Endothelial cell of umbilical vein (primary cell): Measurements from ENCODE around the gene DIO3. TPM values are rescaled to one million over a fixed set of nuclear protein-coding genes. Genes with fewer than 3 reads are reported as not detected.

Experiments
- BruUV-seq: library from RNA; stranded (reverse); fragments of 400-500 nt; replicated peaks from 2 replicates; lab custom pipeline; 2021; lab: Mats Ljungman, UMichigan
- CTCF ChIA-PET: fragments of 300-600, 350-600 bp; sonication (Branson Sonifier 250); formaldehyde crosslinking; loops from one replicate; lab custom pipeline; 2021; ENCODE audit warnings: antibody characterized with exemption, inconsistent platforms; lab: Charles Lee
- POLR2A ChIA-PET: fragments of 300-600, 350-600 bp; sonication (Branson Sonifier 250); formaldehyde crosslinking; loops from one replicate; lab custom pipeline; 2021; ENCODE audit warnings: antibody characterized with exemption, inconsistent platforms; lab: Charles Lee
- DNase-seq: peaks from one replicate; pipeline ENCODE4 v3.0.0-alpha.2; 2011; ENCODE audit warnings: low read depth, low spot score
- FAIRE-seq: peaks from 2 replicates; lab custom pipeline; 2011; peaks lifted over from hg19 to GRCh38; lab: Jason Lieb, UNC
- H2AFZ ChIP-seq: 2 replicates; pipeline ENCODE4 v1.6.0; 2012; ENCODE audit warnings: low read depth, low read length, control low read depth, inconsistent platforms
- H3K27ac ChIP-seq: 2 replicates; pipeline ENCODE4 v1.5.1; 2011; ENCODE audit warnings: low read depth, mild to moderate bottlenecking, control low read depth, low read length, moderate library complexity; ENCODE audit not compliant: insufficient read depth
- H3K27me3 ChIP-seq, 2 experiments: 2 replicates each; pipeline versions ENCODE4 v1.6.0 to v1.6.1; 2011; ENCODE audit warnings: low read length in 2 of 2, mixed read lengths in 1 of 2; ENCODE audit not compliant: control insufficient read depth in 2 of 2, insufficient read depth in 2 of 2
- H3K36me3 ChIP-seq, 2 experiments: 2 replicates in 1 of 2; 3 replicates in 1 of 2; pipeline ENCODE4 v1.5.1; 2011; ENCODE audit warnings: low read length in 2 of 2, mild to moderate bottlenecking in 1 of 2, moderate library complexity in 1 of 2; ENCODE audit not compliant: control insufficient read depth in 2 of 2, insufficient read depth in 2 of 2; ENCODE audit errors: extremely low read depth in 1 of 2
- H3K4me1 ChIP-seq: 3 replicates; pipeline ENCODE4 v1.5.1; 2011; ENCODE audit warnings: mild to moderate bottlenecking, low read length; ENCODE audit not compliant: control insufficient read depth, insufficient read depth; ENCODE audit errors: extremely low read depth
- H3K4me2 ChIP-seq: 2 replicates; pipeline ENCODE4 v1.6.1; 2011; ENCODE audit warnings: low read length, control low read depth, mixed read lengths; ENCODE audit not compliant: insufficient read depth
- H3K4me3 ChIP-seq, 3 experiments: fragments of 200-600 bp in 1 of 3; sonication (generic), shearing (Covaris generic) in 1 of 3; replicated peaks in 1 of 3; 2 replicates each; pipeline ENCODE4 v1.5.1; 2011 to 2016; ENCODE audit warnings: control low read depth in 3 of 3, low read length in 3 of 3, mild to moderate bottlenecking in 2 of 3, inconsistent platforms in 1 of 3, low read depth in 1 of 3, moderate library complexity in 1 of 3; ENCODE audit not compliant: insufficient read depth in 1 of 3
- H3K79me2 ChIP-seq: 2 replicates; pipeline ENCODE4 v1.6.0; 2012; ENCODE audit warnings: low read length, inconsistent platforms; ENCODE audit not compliant: control insufficient read depth, insufficient read depth
- H3K9ac ChIP-seq: replicated peaks from 2 replicates; pipeline ENCODE3; 2011; ENCODE audit warnings: low read length, control low read depth; ENCODE audit not compliant: insufficient read depth; ENCODE audit errors: extremely low read depth
- H3K9me1 ChIP-seq: replicated peaks from 3 replicates; pipeline ENCODE4 v1.6.0; 2011; ENCODE audit warnings: mild to moderate bottlenecking, low read length; ENCODE audit not compliant: control insufficient read depth, insufficient read depth; ENCODE audit errors: extremely low read depth
- H3K9me3 ChIP-seq: replicated peaks from 2 replicates; pipeline ENCODE4 v1.5.1; 2012; ENCODE audit warnings: low read length, inconsistent platforms; ENCODE audit not compliant: control insufficient read depth, insufficient read depth
- H4K20me1 ChIP-seq: replicated peaks from 2 replicates; pipeline ENCODE3; 2011; ENCODE audit warnings: mild to moderate bottlenecking, low read length; ENCODE audit not compliant: control insufficient read depth, insufficient read depth; ENCODE audit errors: extremely low read depth
- EZH2 ChIP-seq: IDR thresholded peaks from 2 replicates; pipeline ENCODE4 v1.6.1; 2012; ENCODE audit warnings: borderline replicate concordance, low read depth, mild to moderate bottlenecking, moderate library complexity, low read length, inconsistent platforms; ENCODE audit not compliant: severe bottlenecking
- FOS ChIP-seq: IDR thresholded peaks from 2 replicates; pipeline ENCODE4 v1.6.1; 2011; ENCODE audit warnings: mild to moderate bottlenecking, low read length, moderate library complexity, borderline replicate concordance; ENCODE audit not compliant: insufficient read depth
- GATA2 ChIP-seq: IDR thresholded peaks from 2 replicates; pipeline ENCODE4 v1.7.0; 2011; ENCODE audit warnings: low read depth, mild to moderate bottlenecking, moderate library complexity, mixed read lengths, low read length; ENCODE audit not compliant: insufficient read length, insufficient read depth
- JUN ChIP-seq: IDR thresholded peaks from 2 replicates; pipeline ENCODE4 v1.6.1; 2011; ENCODE audit warnings: borderline replicate concordance, low read depth; ENCODE audit not compliant: insufficient read length, insufficient read depth
- MYC ChIP-seq: IDR thresholded peaks from one replicate; pipeline ENCODE4 v1.6.1; 2011; ENCODE audit warnings: mild to moderate bottlenecking, low read depth, low read length
- POLR2A ChIP-seq: IDR thresholded peaks from 2 replicates; pipeline ENCODE4 v1.6.1; 2012; ENCODE audit warnings: low read depth, mild to moderate bottlenecking, control low read depth, low read length
- POLR2AphosphoS5 ChIP-seq: IDR thresholded peaks from 2 replicates; pipeline ENCODE4 v1.6.1; 2012; ENCODE audit warnings: low read depth, mild to moderate bottlenecking, control low read depth, low read length, moderate library complexity; ENCODE audit not compliant: insufficient read depth
- dilution Hi-C: fragments of 300-500 bp; cut with MboI; formaldehyde crosslinking; loops from one replicate; pipeline ENCODE4 v1.15.0; 2019; ENCODE audit warnings: low sequenced_read_pairs; ENCODE audit not compliant: extremely low pct_ligation_motif_present
- intact Hi-C: fragments of 100-400 bp; cut with micrococcal nuclease; formaldehyde crosslinking; loops from one replicate; pipeline ENCODE4 v1.10.0; 2022
- polyA plus RNA-seq, 4 experiments: library from polyadenylated mRNA; depleted of rRNA in 3 of 4; stranded (reverse) in 3 of 4; unstranded in 1 of 4; fragments of >200 nt; gene quantifications; 2 replicates each; pipeline versions ENCODE4 v1.2.1 to v1.2.3, GENCODE V29; 2011 to 2012; ENCODE audit warnings: missing spikeins in 1 of 4
- total RNA-seq: library from RNA; stranded (reverse); gene quantifications from 2 replicates; pipeline ENCODE4 v1.2.3, GENCODE V29; 2021
- TF ChIP-seq, protein P1 (sequence below), 2 donors: IDR thresholded peaks; 1 replicate in 1 of 2; 2 replicates in 1 of 2; pipeline ENCODE4 v1.5.1; 2011; ENCODE audit warnings: low read length in 2 of 2, mild to moderate bottlenecking in 2 of 2, moderate library complexity in 2 of 2, control low read depth in 1 of 2, inconsistent platforms in 1 of 2, low read depth in 1 of 2; ENCODE audit not compliant: insufficient read depth in 1 of 2; ENCODE audit errors: extremely low read depth in 1 of 2
- TF ChIP-seq, protein P2 (sequence below): IDR thresholded peaks from 2 replicates; pipeline ENCODE4 v1.6.1; 2011; ENCODE audit not compliant: insufficient read depth, insufficient read length

DIO3 gene
- total and polyA plus RNA-seq, 2 donors (not counting 3 experiments of a cell fraction or from before 2014, with no cell fraction given), result not detected

DNA sequence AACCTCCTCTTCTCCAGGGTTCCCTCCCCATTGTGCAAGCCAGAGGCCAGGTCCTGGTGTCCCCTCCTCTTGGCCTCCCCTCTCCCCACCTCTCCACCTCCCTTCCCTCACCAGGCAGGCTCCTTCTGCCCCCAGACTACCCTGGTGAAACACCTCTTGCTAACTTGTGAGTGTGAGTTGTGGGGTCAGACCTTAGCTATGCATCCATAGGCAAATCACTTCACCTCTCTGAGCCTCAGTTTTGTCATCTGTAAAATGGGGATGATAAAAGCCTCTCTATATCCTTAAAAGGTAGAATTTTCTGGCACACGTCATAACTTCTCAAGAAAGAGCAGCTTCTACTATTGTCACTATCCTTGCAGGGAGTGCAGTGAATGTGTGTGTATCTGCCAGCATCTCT lies 7.9 kb upstream of the DIO3 start:
- Histone ChIP-seq H3K79me2 (no peaks in the 10 kb centered on the region), H4K20me1 (no peaks in the 10 kb centered on the region), H3K9me3 (no peaks in the 10 kb centered on the region), H3K9me1 (no peaks in the 10 kb centered on the region), H3K4me3 (no peak overlapping the region), H3K27me3 (peaks cover 2 to 4% of the 10 kb centered on the region in 2 experiments), H3K27ac (no peak overlapping the region), H3K9ac (no peak overlapping the region), H3K4me2 (no peak overlapping the region), H2AFZ (no peak overlapping the region), H3K4me1 (no peaks in the 10 kb centered on the region), H3K36me3 (no peaks in the 10 kb centered on the region)
- CTCF ChIA-PET, result no interaction called here
- DNase-seq, result no peak
- POLR2A ChIA-PET, result no interaction called here
- intact Hi-C loops (no loop called here), dilution Hi-C loops (no loop called here)
- no TSS peak for BruUV-seq
- TF ChIP-seq FOS (no peak), POLR2AphosphoS5 (no peak), POLR2A (no peak), GATA2 (no peak), MYC (no peak), JUN (no peak), EZH2 (no peak)
- TF ChIP-seq, protein P1, sequence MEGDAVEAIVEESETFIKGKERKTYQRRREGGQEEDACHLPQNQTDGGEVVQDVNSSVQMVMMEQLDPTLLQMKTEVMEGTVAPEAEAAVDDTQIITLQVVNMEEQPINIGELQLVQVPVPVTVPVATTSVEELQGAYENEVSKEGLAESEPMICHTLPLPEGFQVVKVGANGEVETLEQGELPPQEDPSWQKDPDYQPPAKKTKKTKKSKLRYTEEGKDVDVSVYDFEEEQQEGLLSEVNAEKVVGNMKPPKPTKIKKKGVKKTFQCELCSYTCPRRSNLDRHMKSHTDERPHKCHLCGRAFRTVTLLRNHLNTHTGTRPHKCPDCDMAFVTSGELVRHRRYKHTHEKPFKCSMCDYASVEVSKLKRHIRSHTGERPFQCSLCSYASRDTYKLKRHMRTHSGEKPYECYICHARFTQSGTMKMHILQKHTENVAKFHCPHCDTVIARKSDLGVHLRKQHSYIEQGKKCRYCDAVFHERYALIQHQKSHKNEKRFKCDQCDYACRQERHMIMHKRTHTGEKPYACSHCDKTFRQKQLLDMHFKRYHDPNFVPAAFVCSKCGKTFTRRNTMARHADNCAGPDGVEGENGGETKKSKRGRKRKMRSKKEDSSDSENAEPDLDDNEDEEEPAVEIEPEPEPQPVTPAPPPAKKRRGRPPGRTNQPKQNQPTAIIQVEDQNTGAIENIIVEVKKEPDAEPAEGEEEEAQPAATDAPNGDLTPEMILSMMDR (IDR thresholded peaks at IDR 0.05; ENCODE audit: extremely low read depth in 1 of 2, insufficient read depth in 1 of 2, low read depth in 1 of 2, low read length in 2 of 2), result no peak
- TF ChIP-seq, protein P2, sequence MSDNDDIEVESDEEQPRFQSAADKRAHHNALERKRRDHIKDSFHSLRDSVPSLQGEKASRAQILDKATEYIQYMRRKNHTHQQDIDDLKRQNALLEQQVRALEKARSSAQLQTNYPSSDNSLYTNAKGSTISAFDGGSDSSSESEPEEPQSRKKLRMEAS, result no peak
- no peak for FAIRE-seq
